HEK293T (cell line): ENCODE results near the gene LAMP1.

Source experiments
- ELF4 ChIP-seq: fragments of 450-650 bp; IDR thresholded peaks from 2 replicates; pipeline ENCODE4 v1.6.1; 2017; ENCODE audit warnings: antibody characterized with exemption
- FOXM1 ChIP-seq: fragments of 450-650 bp; IDR thresholded peaks from 2 replicates; pipeline ENCODE4 v1.6.1; 2017; ENCODE audit warnings: mild to moderate bottlenecking, borderline replicate concordance
- L3MBTL2 ChIP-seq: fragments of 450-650 bp; conservative IDR thresholded peaks from 2 replicates; pipeline ENCODE4 v1.6.1; 2016; ENCODE audit warnings: mild to moderate bottlenecking
- TF ChIP-seq, protein P1 (sequence below): fragments of 450-650 bp; IDR thresholded peaks from 2 replicates; pipeline ENCODE4 v1.6.1; 2016

DNA sequence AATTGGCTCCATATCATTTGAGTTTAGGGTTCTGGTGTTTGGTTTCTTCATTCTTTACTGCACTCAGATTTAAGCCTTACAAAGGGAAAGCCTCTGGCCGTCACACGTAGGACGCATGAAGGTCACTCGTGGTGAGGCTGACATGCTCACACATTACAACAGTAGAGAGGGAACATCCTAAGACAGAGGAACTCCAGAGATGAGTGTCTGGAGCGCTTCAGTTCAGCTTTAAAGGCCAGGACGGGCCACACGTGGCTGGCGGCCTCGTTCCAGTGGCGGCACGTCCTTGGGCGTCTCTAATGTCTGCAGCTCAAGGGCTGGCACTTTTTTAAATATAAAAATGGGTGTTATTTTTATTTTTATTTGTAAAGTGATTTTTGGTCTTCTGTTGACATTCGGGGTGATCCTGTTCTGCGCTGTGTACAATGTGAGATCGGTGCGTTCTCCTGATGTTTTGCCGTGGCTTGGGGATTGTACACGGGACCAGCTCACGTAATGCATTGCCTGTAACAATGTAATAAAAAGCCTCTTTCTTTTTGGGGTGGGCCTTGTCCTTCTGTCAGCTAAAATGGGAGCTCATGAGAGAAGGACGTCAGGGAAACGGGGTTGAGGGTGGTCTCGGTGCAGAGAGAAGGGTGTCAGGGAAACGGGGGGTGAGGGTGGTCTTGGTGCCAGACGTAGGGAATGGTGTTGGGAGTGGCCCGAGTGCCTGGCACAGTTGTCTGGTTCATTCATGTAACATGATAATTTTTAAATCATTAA is 26.0 kb downstream of the LAMP1 start:
- TF ChIP-seq FOXM1: no peak
- no peak for TF ChIP-seq ELF4
- no peak for TF ChIP-seq L3MBTL2
- TF ChIP-seq, protein P1, sequence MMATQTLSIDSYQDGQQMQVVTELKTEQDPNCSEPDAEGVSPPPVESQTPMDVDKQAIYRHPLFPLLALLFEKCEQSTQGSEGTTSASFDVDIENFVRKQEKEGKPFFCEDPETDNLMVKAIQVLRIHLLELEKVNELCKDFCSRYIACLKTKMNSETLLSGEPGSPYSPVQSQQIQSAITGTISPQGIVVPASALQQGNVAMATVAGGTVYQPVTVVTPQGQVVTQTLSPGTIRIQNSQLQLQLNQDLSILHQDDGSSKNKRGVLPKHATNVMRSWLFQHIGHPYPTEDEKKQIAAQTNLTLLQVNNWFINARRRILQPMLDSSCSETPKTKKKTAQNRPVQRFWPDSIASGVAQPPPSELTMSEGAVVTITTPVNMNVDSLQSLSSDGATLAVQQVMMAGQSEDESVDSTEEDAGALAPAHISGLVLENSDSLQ: no peak
